ENCODE measurements around the gene ZFHX3. TPM values are rescaled to one million over a fixed set of nuclear protein-coding genes. Genes with fewer than 3 reads are reported as not detected.

ZFHX3 gene
- total RNA-seq, 1 donor from 2014 or later, result 40.1 TPM

DNA sequence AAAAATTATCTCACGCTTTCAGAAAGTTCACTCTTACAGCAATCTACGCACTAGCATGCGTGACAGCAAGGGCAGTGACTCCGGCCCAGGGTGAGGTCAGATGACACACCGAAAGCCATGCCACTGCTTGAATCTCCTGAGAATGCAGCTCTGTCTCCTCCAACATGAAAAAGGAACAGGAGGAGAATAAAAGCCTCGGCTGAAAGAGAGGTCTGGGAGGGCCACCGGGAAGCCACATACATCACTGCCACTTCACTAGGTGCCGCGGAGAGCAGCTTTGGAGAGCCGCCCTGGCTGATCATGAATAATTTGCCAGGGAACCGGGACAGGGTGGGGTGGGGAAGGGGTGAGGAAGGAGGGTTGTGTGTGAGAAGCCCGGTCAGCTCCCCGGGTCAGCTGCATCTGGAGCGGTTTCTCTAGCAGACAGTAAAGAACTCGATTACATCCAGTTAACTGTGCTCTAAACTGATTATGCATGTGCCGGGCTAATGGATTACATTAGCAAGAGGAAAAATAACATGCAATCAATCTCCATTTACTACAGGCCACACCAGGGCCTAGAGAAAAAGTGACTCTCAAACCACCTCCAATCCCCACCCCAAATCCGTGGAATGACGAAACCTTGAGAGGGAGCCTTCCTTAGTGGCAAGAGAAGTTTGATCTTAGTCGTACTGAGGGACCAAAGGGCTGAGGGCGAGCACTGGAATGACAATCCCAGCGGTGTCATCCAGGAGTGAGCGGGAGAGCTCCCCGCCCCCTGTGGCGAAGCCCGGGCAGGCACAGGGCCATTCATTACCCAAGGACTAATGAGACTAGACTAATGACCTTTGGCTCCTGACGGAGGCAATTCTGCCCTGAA is 100.3 kb downstream of the ZFHX3 start:
- no peaks in the 10 kb centered on the region for H3K27me3 Mint-ChIP-seq (ENCODE audit: low read depth)
- H3K9me3 Mint-ChIP-seq, result no peaks in the 10 kb centered on the region
- peaks cover 59% of the 10 kb centered on the region for H3K4me1 Mint-ChIP-seq
- DNase-seq (ENCODE audit: low read depth, low spot score), result no peak
- H3K4me3 Mint-ChIP-seq, result peak overlapping the region; percentile 64
- TF ChIP-seq CTCF (conservative IDR thresholded peaks at IDR 0.05), result no peak
- peaks cover 36% of the 10 kb centered on the region for H3K36me3 Mint-ChIP-seq (ENCODE audit: low read depth)
- H3K27ac Mint-ChIP-seq (ENCODE audit: unreplicated experiment), result peak overlapping the region; percentile 85

DNA sequence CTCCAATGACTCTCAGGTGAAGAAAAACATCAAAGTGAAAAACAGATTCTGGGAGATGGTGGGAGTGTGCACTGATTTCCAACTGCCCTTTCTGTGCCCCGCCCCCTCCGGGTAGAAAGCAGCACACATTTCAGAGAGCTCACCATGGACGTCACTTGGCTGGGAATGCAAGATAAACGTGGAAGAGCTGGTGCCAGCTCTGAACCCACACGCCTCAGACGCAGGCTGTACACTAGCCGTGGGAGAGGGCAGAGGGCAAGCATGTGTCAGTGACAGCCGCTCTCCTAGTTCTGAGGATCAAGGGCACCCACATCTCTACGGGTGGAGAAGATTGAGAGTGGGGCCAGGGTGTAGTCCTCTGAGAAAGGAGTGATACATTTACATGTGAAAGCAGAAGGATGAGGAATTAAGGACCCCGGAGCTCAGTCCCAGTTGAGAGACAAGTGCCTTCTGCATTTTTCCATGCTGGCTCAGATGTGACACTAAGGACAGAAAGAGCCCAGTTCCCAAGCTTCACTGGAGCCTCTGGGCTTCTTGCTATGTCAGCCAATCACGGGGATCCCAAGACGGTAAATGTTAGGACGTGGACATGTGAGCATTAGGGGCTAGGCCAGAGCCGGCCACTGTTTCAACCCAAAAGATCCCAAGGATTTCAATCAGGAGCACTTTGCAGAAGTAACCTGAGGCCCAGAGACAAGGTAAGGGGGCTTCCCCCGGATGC is 101.3 kb downstream of the ZFHX3 start:
- H3K27me3 Mint-ChIP-seq (ENCODE audit: low read depth), result no peaks in the 10 kb centered on the region

GRCh38 chr16:72946063-72946462 is 101.9 kb downstream of the ZFHX3 start:
- no peak overlapping the region for H3K27ac Mint-ChIP-seq (ENCODE audit: unreplicated experiment)
- no peaks in the 10 kb centered on the region for H3K27me3 Mint-ChIP-seq (ENCODE audit: low read depth)
- no peak overlapping the region for H3K4me3 Mint-ChIP-seq
- peaks cover 59% of the 10 kb centered on the region for H3K4me1 Mint-ChIP-seq
- no peak for TF ChIP-seq CTCF (conservative IDR thresholded peaks at IDR 0.05)
- DNase-seq (ENCODE audit: low read depth, low spot score), result no peak
- H3K36me3 Mint-ChIP-seq (ENCODE audit: low read depth), result peaks cover 39% of the 10 kb centered on the region
- no peaks in the 10 kb centered on the region for H3K9me3 Mint-ChIP-seq

More for the DNA sequence above, 101.3 kb downstream of the ZFHX3 start:
- Mint-ChIP-seq H3K36me3 (ENCODE audit: low read depth) (peaks cover 39% of the 10 kb centered on the region), H3K4me3 (no peak overlapping the region), H3K27ac (ENCODE audit: unreplicated experiment) (no peak overlapping the region), H3K9me3 (no peaks in the 10 kb centered on the region), H3K4me1 (peaks cover 59% of the 10 kb centered on the region)
- no peak for DNase-seq (ENCODE audit: low read depth, low spot score)
- no peak for TF ChIP-seq CTCF (conservative IDR thresholded peaks at IDR 0.05)

- TF ChIP-seq CTCF (conservative IDR thresholded peaks at IDR 0.05), result no peak
- peaks cover 36% of the 10 kb centered on the region for H3K36me3 Mint-ChIP-seq (ENCODE audit: low read depth)
- no peak overlapping the region for H3K4me3 Mint-ChIP-seq
- DNase-seq (ENCODE audit: low read depth, low spot score), result no peak
- H3K9me3 Mint-ChIP-seq, result no peaks in the 10 kb centered on the region
- H3K4me1 Mint-ChIP-seq, result peaks cover 60% of the 10 kb centered on the region
- no peaks in the 10 kb centered on the region for H3K27me3 Mint-ChIP-seq (ENCODE audit: low read depth)
- no peak overlapping the region for H3K27ac Mint-ChIP-seq (ENCODE audit: unreplicated experiment)
Measured at GRCh38 chr16:72945611-72946010, 102.3 kb downstream of the ZFHX3 start.

GRCh38 chr16:72944757-72945485 is 103.0 kb downstream of the ZFHX3 start:
- Mint-ChIP-seq H3K36me3 (ENCODE audit: low read depth) (peaks cover 29% of the 10 kb centered on the region), H3K4me3 (no peak overlapping the region), H3K9me3 (no peaks in the 10 kb centered on the region), H3K4me1 (peaks cover 65% of the 10 kb centered on the region), H3K27me3 (ENCODE audit: low read depth) (no peaks in the 10 kb centered on the region), H3K27ac (ENCODE audit: unreplicated experiment) (no peak overlapping the region)
- no peak for TF ChIP-seq CTCF (conservative IDR thresholded peaks at IDR 0.05)
- DNase-seq (ENCODE audit: low read depth, low spot score), result no peak
